Keratinocyte (primary cell): ENCODE measurements around the gene ING5. TPM values are rescaled to one million over a fixed set of nuclear protein-coding genes. Genes with fewer than 3 reads are reported as not detected.

Experiments
- DNase-seq: peaks from one replicate; pipeline ENCODE4 v3.0.0-alpha.2; 2011; ENCODE audit warnings: low read depth, missing footprints, low spot score
- FAIRE-seq: peaks from 2 replicates; lab custom pipeline; 2011; peaks lifted over from hg19 to GRCh38; lab: Jason Lieb, UNC
- H2AFZ ChIP-seq: 2 replicates; pipeline ENCODE4 v1.6.0; 2012; ENCODE audit warnings: low read length, control low read depth, inconsistent platforms; ENCODE audit not compliant: control insufficient read depth
- H3K27ac ChIP-seq: 2 replicates; pipeline ENCODE4 v1.5.1; 2011; ENCODE audit warnings: low read length; ENCODE audit not compliant: control insufficient read depth, insufficient read depth
- H3K27me3 ChIP-seq: 3 replicates; pipeline ENCODE4 v1.6.0; 2011; ENCODE audit warnings: low read length; ENCODE audit not compliant: control insufficient read depth, insufficient read depth; ENCODE audit errors: extremely low read depth
- H3K36me3 ChIP-seq, 2 experiments: 2 replicates in 1 of 2; 3 replicates in 1 of 2; pipeline ENCODE4 v1.5.1; 2011; ENCODE audit warnings: low read length in 2 of 2, mild to moderate bottlenecking in 1 of 2; ENCODE audit not compliant: control insufficient read depth in 2 of 2, insufficient read depth in 2 of 2; ENCODE audit errors: extremely low read depth in 1 of 2
- H3K4me1 ChIP-seq: 3 replicates; pipeline ENCODE4 v1.5.1; 2011; ENCODE audit warnings: low read length; ENCODE audit not compliant: control insufficient read depth, insufficient read depth; ENCODE audit errors: extremely low read depth
- H3K4me2 ChIP-seq: 3 replicates; pipeline ENCODE4 v1.6.0; 2011; ENCODE audit warnings: low read depth, low read length; ENCODE audit not compliant: control insufficient read depth, insufficient read depth; ENCODE audit errors: extremely low read depth
- H3K4me3 ChIP-seq, 3 experiments: fragments of 200-600 bp in 1 of 3; sonication (generic) in 1 of 3; 2 replicates in 2 of 3; 3 replicates in 1 of 3; pipeline ENCODE4 v1.5.1; 2011 to 2016; ENCODE audit warnings: low read length in 3 of 3, mild to moderate bottlenecking in 3 of 3, control low read depth in 2 of 3, inconsistent platforms in 1 of 3, low read depth in 1 of 3, mixed read lengths in 1 of 3, mixed run types in 1 of 3, moderate library complexity in 1 of 3; ENCODE audit not compliant: control insufficient read depth in 2 of 3, insufficient read depth in 2 of 3; ENCODE audit errors: extremely low read depth in 1 of 3
- H3K79me2 ChIP-seq: 2 replicates; pipeline ENCODE4 v1.6.0; 2012; ENCODE audit warnings: low read length; ENCODE audit not compliant: control insufficient read depth, insufficient read depth
- H3K9ac ChIP-seq: 3 replicates; pipeline ENCODE4 v1.6.0; 2011; ENCODE audit warnings: low read length; ENCODE audit not compliant: control insufficient read depth, insufficient read depth; ENCODE audit errors: extremely low read depth
- H3K9me1 ChIP-seq: 3 replicates; pipeline ENCODE4 v1.6.0; 2011; ENCODE audit warnings: low read length; ENCODE audit not compliant: control insufficient read depth, insufficient read depth; ENCODE audit errors: extremely low read depth
- H3K9me3 ChIP-seq: 2 replicates; pipeline ENCODE4 v1.5.1; 2012; ENCODE audit warnings: low read depth, low read length; ENCODE audit not compliant: control insufficient read depth
- H4K20me1 ChIP-seq: 3 replicates; pipeline ENCODE4 v1.6.0; 2011; ENCODE audit warnings: low read length; ENCODE audit not compliant: control insufficient read depth, insufficient read depth; ENCODE audit errors: extremely low read depth
- EZH2 ChIP-seq: IDR thresholded peaks from one replicate; pipeline ENCODE4 v1.6.1; 2012; ENCODE audit warnings: inconsistent platforms, mild to moderate bottlenecking, low read length, moderate library complexity
- dilution Hi-C: fragments of 300-500 bp; cut with MboI; formaldehyde crosslinking; loops from one replicate; pipeline ENCODE4 v1.7.0; 2020; ENCODE audit warnings: low sequenced_read_pairs; ENCODE audit not compliant: extremely low pct_ligation_motif_present
- polyA plus RNA-seq, 5 experiments: library from polyadenylated mRNA; depleted of rRNA in 3 of 5; stranded (reverse) in 3 of 5; stranded (forward) in 1 of 5; unstranded in 1 of 5; fragments of >200 nt; gene quantifications; 1 replicate in 1 of 5; 2 replicates in 3 of 5; 3 replicates in 1 of 5; pipeline versions ENCODE4 v1.2.1 to v1.2.3, GENCODE V29; 2011 to 2012; ENCODE audit warnings: missing spikeins in 2 of 5, low read depth in 1 of 5, low replicate concordance in 1 of 5
- TF ChIP-seq, protein P1 (sequence below), 3 experiments: IDR thresholded peaks in 1 of 3; conservative IDR thresholded peaks in 1 of 3; optimal IDR thresholded peaks in 1 of 3; 2 replicates in 2 of 3; 3 replicates in 1 of 3; pipeline versions ENCODE3 to v1.5.1; 2011; ENCODE audit warnings: low read length in 3 of 3, mild to moderate bottlenecking in 3 of 3, moderate library complexity in 2 of 3, control low read depth in 1 of 3, inconsistent platforms in 1 of 3; ENCODE audit not compliant: insufficient read depth in 2 of 3; ENCODE audit errors: extremely low read depth in 1 of 3

The ING5 gene
- polyA plus RNA-seq, 1 donor (not counting 4 experiments of a cell fraction or from before 2014, with no cell fraction given), result 19.1 TPM

GRCh38 chr2:241686324-241686649 is 15.6 kb upstream of the ING5 start:
- H3K27me3 ChIP-seq, result no peaks in the 10 kb centered on the region
- H2AFZ ChIP-seq, result peak overlapping the region; percentile 83
- DNase-seq (no peak), FAIRE-seq (no peak)
- no peaks in the 10 kb centered on the region for H3K9me3 ChIP-seq
- H3K9me1 ChIP-seq, result no peaks in the 10 kb centered on the region
- dilution Hi-C loops, result no loop called here
- H3K4me1 ChIP-seq, result peaks cover 10% of the 10 kb centered on the region
- peak overlapping the region; percentile 86 for H3K9ac ChIP-seq
- peak overlapping the region; percentile 82 to 91 (median 83) for H3K4me3 ChIP-seq
- peak overlapping the region; percentile 65 for H3K27ac ChIP-seq
- TF ChIP-seq, protein P1, sequence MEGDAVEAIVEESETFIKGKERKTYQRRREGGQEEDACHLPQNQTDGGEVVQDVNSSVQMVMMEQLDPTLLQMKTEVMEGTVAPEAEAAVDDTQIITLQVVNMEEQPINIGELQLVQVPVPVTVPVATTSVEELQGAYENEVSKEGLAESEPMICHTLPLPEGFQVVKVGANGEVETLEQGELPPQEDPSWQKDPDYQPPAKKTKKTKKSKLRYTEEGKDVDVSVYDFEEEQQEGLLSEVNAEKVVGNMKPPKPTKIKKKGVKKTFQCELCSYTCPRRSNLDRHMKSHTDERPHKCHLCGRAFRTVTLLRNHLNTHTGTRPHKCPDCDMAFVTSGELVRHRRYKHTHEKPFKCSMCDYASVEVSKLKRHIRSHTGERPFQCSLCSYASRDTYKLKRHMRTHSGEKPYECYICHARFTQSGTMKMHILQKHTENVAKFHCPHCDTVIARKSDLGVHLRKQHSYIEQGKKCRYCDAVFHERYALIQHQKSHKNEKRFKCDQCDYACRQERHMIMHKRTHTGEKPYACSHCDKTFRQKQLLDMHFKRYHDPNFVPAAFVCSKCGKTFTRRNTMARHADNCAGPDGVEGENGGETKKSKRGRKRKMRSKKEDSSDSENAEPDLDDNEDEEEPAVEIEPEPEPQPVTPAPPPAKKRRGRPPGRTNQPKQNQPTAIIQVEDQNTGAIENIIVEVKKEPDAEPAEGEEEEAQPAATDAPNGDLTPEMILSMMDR (optimal IDR thresholded peaks at IDR 0.05 in 1 of 3, IDR thresholded peaks at IDR 0.05 in 1 of 3, conservative IDR thresholded peaks at IDR 0.05 in 1 of 3; ENCODE audit: extremely low read depth in 1 of 3, insufficient read depth in 2 of 3, low read length in 3 of 3), result no peak
- no peak for TF ChIP-seq EZH2
- no peaks in the 10 kb centered on the region for H4K20me1 ChIP-seq
- H3K36me3 ChIP-seq, result peaks cover 6 to 21% of the 10 kb centered on the region in 2 experiments
- peak overlapping the region; percentile 62 for H3K4me2 ChIP-seq
- peaks cover 38% of the 10 kb centered on the region for H3K79me2 ChIP-seq

- peaks cover 5 to 21% of the 10 kb centered on the region in 2 experiments for H3K36me3 ChIP-seq
- FAIRE-seq, result no peak
- H3K4me3 ChIP-seq, result peak within 1 kb of the TSS; percentile 83 to 94 (median 91)
- H3K4me2 ChIP-seq, result peak within 1 kb of the TSS; percentile 83
- dilution Hi-C loops, result no loop called here
- H3K27ac ChIP-seq, result peak within 1 kb of the TSS; percentile 89
- H3K9me1 ChIP-seq, result peaks cover 2% of the 10 kb centered on the region
- no peaks in the 10 kb centered on the region for H4K20me1 ChIP-seq
- no peak for TF ChIP-seq EZH2
- TF ChIP-seq, protein P1 (optimal IDR thresholded peaks at IDR 0.05 in 1 of 3, IDR thresholded peaks at IDR 0.05 in 1 of 3, conservative IDR thresholded peaks at IDR 0.05 in 1 of 3; ENCODE audit: extremely low read depth in 1 of 3, insufficient read depth in 2 of 3, low read length in 3 of 3), result no peak
- peak; percentile 32 for DNase-seq
- H3K27me3 ChIP-seq, result no peaks in the 10 kb centered on the region
- peaks cover 38% of the 10 kb centered on the region for H3K79me2 ChIP-seq
- peak within 1 kb of the TSS; percentile 98 for H3K9ac ChIP-seq
- peaks cover 10% of the 10 kb centered on the region for H3K4me1 ChIP-seq
- H3K9me3 ChIP-seq, result no peaks in the 10 kb centered on the region
- H2AFZ ChIP-seq, result peak within 1 kb of the TSS; percentile 84
Observed at GRCh38 chr2:241686650-241687425, 15.0 kb upstream of the ING5 start, which contains the start of gene DTYMK. Gene DTYMK (minus strand): TSS chr2:241686815. CDS start chr2:241686783, 32 bp downstream.
